Trophoblast cell (in vitro differentiated cells and primary cell): ENCODE results near the gene SULF2.

ENCODE experiments used
- DNase-seq, 2 donors: peaks; one replicate each; pipeline ENCODE4 v3.0.0-alpha.2; 2016
- H2AFZ ChIP-seq: 2 replicates; pipeline ENCODE4 v1.6.1; 2013; ENCODE audit warnings: low read length, moderate library complexity, mild to moderate bottlenecking; ENCODE audit not compliant: insufficient read depth, poor library complexity
- H2AK5ac ChIP-seq: 2 replicates; pipeline ENCODE4 v1.6.1; 2013; ENCODE audit warnings: mild to moderate bottlenecking, low read length
- H2BK120ac ChIP-seq: 2 replicates; pipeline ENCODE4 v1.6.1; 2013; ENCODE audit warnings: low read length, mild to moderate bottlenecking, moderate library complexity; ENCODE audit not compliant: insufficient read depth, poor library complexity
- H2BK12ac ChIP-seq: 2 replicates; pipeline ENCODE4 v1.6.1; 2013; ENCODE audit warnings: mild to moderate bottlenecking, low read length, moderate library complexity
- H2BK5ac ChIP-seq: 2 replicates; pipeline ENCODE4 v1.6.1; 2013; ENCODE audit warnings: low read length, low read depth, moderate library complexity, mild to moderate bottlenecking; ENCODE audit not compliant: poor library complexity
- H3K14ac ChIP-seq: 2 replicates; pipeline ENCODE4 v1.6.1; 2013; ENCODE audit warnings: mild to moderate bottlenecking, low read length
- H3K18ac ChIP-seq: 2 replicates; pipeline ENCODE4 v1.6.1; 2013; ENCODE audit warnings: mild to moderate bottlenecking, low read length
- H3K23ac ChIP-seq: 2 replicates; pipeline ENCODE4 v1.6.1; 2013; ENCODE audit warnings: low read length
- H3K27ac ChIP-seq: 2 replicates; pipeline ENCODE4 v1.5.1; 2013; ENCODE audit warnings: low read depth, mild to moderate bottlenecking, inconsistent platforms, low read length, moderate library complexity
- H3K27me3 ChIP-seq: 2 replicates; pipeline ENCODE4 v1.6.1; 2013; ENCODE audit warnings: inconsistent platforms, mild to moderate bottlenecking, low read length, moderate library complexity; ENCODE audit not compliant: insufficient read depth
- H3K36me3 ChIP-seq, 2 experiments: 1 replicate in 1 of 2; 2 replicates in 1 of 2; pipeline ENCODE4 v1.6.1; 2013; ENCODE audit warnings: low read length in 2 of 2, mild to moderate bottlenecking in 2 of 2, moderate library complexity in 1 of 2; ENCODE audit not compliant: insufficient read depth in 2 of 2, control insufficient read depth in 1 of 2
- H3K4ac ChIP-seq: 2 replicates; pipeline ENCODE4 v1.6.1; 2013; ENCODE audit warnings: low read depth, mild to moderate bottlenecking, low read length, moderate library complexity
- H3K4me1 ChIP-seq, 2 experiments: 1 replicate in 1 of 2; 2 replicates in 1 of 2; pipeline ENCODE4 v1.6.1; 2013; ENCODE audit warnings: low read length in 2 of 2, mild to moderate bottlenecking in 2 of 2, moderate library complexity in 1 of 2; ENCODE audit not compliant: insufficient read depth in 2 of 2, control insufficient read depth in 1 of 2
- H3K4me2 ChIP-seq: 2 replicates; pipeline ENCODE4 v1.6.1; 2013; ENCODE audit warnings: inconsistent platforms, mild to moderate bottlenecking, low read length, moderate library complexity
- H3K4me3 ChIP-seq: 2 replicates; pipeline ENCODE4 v1.5.1; 2013; ENCODE audit warnings: mild to moderate bottlenecking, low read depth, low read length, inconsistent platforms
- H3K79me1 ChIP-seq: one replicate; pipeline ENCODE4 v1.6.1; 2013; ENCODE audit warnings: low read length
- H3K79me2 ChIP-seq: 2 replicates; pipeline ENCODE4 v1.6.1; 2013; ENCODE audit warnings: low read length, mild to moderate bottlenecking; ENCODE audit not compliant: control insufficient read depth, insufficient read depth, poor library complexity
- H3K9ac ChIP-seq: 2 replicates; pipeline ENCODE4 v1.6.1; 2013; ENCODE audit warnings: mild to moderate bottlenecking, low read length
- H3K9me3 ChIP-seq: 2 replicates; pipeline ENCODE4 v1.6.1; 2013; ENCODE audit warnings: low read depth, mild to moderate bottlenecking, control low read depth, inconsistent platforms, low read length; ENCODE audit not compliant: insufficient read depth
- H4K12ac ChIP-seq: 2 replicates; pipeline ENCODE4 v1.6.1; 2013; ENCODE audit warnings: low read depth, mild to moderate bottlenecking, low read length, moderate library complexity
- H4K8ac ChIP-seq: 2 replicates; pipeline ENCODE4 v1.6.1; 2013; ENCODE audit warnings: low read depth, mild to moderate bottlenecking, low read length, moderate library complexity
- H4K91ac ChIP-seq: one replicate; pipeline ENCODE4 v1.6.1; 2013; ENCODE audit warnings: low read depth, mild to moderate bottlenecking, low read length, moderate library complexity
- WGBS: extraction: QIAGEN DNeasy Blood & Tissue Kit; methylation state at CpG from one replicate; pipeline ENCODE4 v1.1.7; 2013; ENCODE audit warnings: missing lambda C conversion rate; ENCODE audit not compliant: insufficient read length, insufficient coverage; ENCODE audit errors: extremely low coverage; 5-methylcytosine and 5-hydroxymethylcytosine counted together

The SULF2 gene

DNA sequence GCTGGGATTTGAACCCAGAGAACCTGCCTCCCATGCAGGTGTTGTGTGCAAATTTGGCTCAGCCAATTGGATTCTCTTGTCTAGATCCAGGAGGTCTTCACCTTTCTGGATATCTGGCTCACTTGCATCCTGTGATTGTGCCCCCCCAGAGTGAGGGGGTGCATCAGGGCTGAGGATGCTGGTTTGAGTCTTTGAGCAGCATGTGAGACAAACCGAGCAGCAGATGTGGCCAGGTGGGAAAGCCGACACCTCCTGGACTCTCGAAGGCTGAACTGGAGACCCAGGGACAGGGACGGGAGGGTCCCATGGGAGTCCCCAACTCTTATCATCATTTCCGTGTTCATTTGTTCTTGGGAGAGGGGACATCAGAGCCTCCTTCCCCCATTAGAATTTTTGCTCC lies 30.6 kb upstream of the SULF2 start:
- Histone ChIP-seq H2BK12ac (no peak overlapping the region), H3K4me2 (no peak overlapping the region), H3K4me1 (no peaks in the 10 kb centered on the region), H3K36me3 (no peaks in the 10 kb centered on the region), H3K79me2 (no peaks in the 10 kb centered on the region), H3K4ac (no peak overlapping the region), H3K14ac (no peak overlapping the region), H3K79me1 (no peaks in the 10 kb centered on the region), H3K27ac (no peak overlapping the region), H4K12ac (no peak overlapping the region), H2BK5ac (no peak overlapping the region), H2AK5ac (no peak overlapping the region), H3K23ac (no peak overlapping the region), H2BK120ac (no peak overlapping the region), H4K91ac (no peak overlapping the region), H3K18ac (no peak overlapping the region), H4K8ac (no peak overlapping the region), H2AFZ (no peak overlapping the region), H3K9ac (no peak overlapping the region), H3K9me3 (peaks cover 7% of the 10 kb centered on the region), H3K27me3 (no peaks in the 10 kb centered on the region), H3K4me3 (peak overlapping the region; percentile 23)
- no CpG with 5 or more reads among the region's 5 CpGs for WGBS
- DNase-seq = no peak

DNA sequence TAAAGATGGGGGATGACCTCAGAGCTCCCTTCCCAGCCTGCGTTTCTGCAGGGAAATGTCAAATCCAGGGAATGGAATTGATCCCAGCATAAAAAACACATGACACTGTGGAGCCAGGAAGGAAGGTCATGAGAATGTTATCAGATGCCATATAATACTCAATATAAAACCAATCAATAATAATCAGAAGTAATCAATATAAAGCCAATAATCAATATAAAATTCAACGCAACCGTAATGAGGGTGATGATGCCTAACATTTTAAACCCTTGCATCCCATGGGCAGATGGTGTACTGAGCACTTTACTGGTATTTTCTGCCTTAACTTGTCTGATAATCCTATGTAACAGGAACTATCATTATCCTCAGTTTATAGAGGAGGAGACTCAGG lies 30.1 kb upstream of the SULF2 start:
- Histone ChIP-seq H3K4me3 (no peak overlapping the region), H2BK5ac (no peak overlapping the region), H3K27ac (no peak overlapping the region), H3K9ac (no peak overlapping the region), H3K23ac (no peak overlapping the region), H3K9me3 (peaks cover 7% of the 10 kb centered on the region), H3K4me2 (no peak overlapping the region), H2BK120ac (no peak overlapping the region), H2BK12ac (no peak overlapping the region), H2AFZ (no peak overlapping the region), H3K4me1 (no peaks in the 10 kb centered on the region), H3K36me3 (no peaks in the 10 kb centered on the region), H3K14ac (no peak overlapping the region), H4K8ac (no peak overlapping the region), H4K91ac (no peak overlapping the region), H3K79me2 (no peaks in the 10 kb centered on the region), H2AK5ac (no peak overlapping the region), H3K27me3 (no peaks in the 10 kb centered on the region), H3K79me1 (no peaks in the 10 kb centered on the region), H4K12ac (no peak overlapping the region), H3K18ac (no peak overlapping the region), H3K4ac (no peak overlapping the region)
- no peak for DNase-seq
- no CpG with 5 or more reads among the region's 3 CpGs for WGBS

DNA sequence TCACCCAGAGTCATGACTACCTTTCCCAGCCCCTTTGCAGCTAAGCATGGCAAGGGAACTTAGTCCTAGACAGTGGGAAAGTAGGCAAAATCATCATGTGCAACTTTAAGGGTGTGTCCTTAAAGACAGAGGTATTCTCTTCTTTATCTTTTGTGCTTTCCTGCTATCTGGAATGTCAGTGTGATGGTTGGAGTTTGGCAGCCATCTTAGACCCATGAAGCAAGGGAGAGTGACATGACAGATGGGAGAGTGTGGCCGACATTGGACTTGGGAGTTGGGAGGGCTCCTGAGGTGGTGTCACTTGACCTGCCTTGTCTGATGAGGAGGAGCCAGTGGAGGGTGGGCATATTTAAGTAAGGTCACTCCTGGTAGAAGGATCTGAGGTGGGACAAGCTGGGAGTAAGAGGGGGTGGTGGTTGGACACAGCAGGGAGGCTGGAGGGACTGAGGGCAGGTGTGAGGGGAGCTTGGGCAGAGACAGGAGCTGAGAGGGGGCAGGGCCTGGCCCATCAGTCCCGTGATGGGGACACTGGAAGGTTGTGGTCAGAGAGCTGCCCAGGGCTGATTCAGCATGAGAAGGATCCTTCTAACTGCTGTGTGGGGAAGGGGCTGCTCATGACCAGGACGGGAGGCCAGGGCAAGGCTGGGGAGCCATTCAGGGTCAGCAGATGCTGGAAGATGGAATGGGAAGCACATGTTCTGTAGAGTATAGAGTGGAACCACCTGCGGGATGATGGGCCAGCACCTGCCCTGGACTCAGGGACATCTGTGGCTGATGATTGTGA lies 29.5 kb upstream of the SULF2 start:
- Histone ChIP-seq H3K27me3 (no peaks in the 10 kb centered on the region), H2AK5ac (peak overlapping the region; percentile 15), H3K36me3 (no peaks in the 10 kb centered on the region), H3K27ac (no peak overlapping the region), H3K79me1 (no peaks in the 10 kb centered on the region), H2BK5ac (no peak overlapping the region), H3K4me2 (no peak overlapping the region), H2BK120ac (no peak overlapping the region), H3K4ac (no peak overlapping the region), H2BK12ac (no peak overlapping the region), H3K79me2 (no peaks in the 10 kb centered on the region), H3K9me3 (peaks cover 7% of the 10 kb centered on the region), H3K23ac (no peak overlapping the region), H4K91ac (no peak overlapping the region), H3K4me3 (no peak overlapping the region), H2AFZ (no peak overlapping the region), H3K14ac (no peak overlapping the region), H3K4me1 (peaks cover 0 to 2% of the 10 kb centered on the region in 2 experiments), H3K18ac (no peak overlapping the region), H4K8ac (no peak overlapping the region), H4K12ac (no peak overlapping the region), H3K9ac (no peak overlapping the region)
- WGBS = no CpG with 5 or more reads among the region's 4 CpGs
- DNase-seq = no peak

DNA sequence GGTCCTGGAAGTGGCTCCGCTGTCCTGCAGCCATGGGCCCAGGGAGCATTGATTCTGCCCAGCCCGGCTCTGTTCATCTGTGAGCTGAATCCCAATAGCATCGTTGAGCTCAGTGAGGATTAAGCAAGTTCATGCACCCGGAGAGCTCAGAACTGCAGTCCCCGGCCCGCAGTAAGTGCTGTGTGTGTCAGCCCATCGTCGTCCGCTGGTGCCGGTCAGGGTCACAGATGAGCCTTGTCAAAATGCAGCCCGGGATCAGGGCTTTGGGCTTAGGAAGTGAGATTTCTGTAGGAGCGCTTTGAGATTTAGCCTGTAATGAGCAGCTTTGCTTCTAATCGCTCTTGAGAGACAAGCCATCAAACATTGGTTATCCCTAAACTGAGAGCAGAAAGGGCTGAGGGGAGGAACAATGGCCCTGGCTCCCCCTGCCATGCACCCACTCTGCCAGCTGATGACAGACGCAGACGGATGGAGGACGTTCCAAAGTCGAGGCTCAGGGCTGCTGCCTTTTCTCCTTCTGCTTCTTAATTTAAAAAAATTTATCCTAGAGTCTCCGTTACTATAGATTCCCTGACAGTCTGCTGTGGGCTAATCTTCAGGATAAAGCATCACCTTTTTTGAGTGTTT lies 25.6 kb upstream of the SULF2 start:
- H3K4me1 ChIP-seq = peaks cover 4 to 8% of the 10 kb centered on the region in 2 experiments
- no peak overlapping the region for H2BK5ac ChIP-seq
- H3K27me3 ChIP-seq = no peaks in the 10 kb centered on the region
- no peak overlapping the region for H4K12ac ChIP-seq
- H2BK120ac ChIP-seq = no peak overlapping the region
- H2AFZ ChIP-seq = no peak overlapping the region
- no peak overlapping the region for H3K4me2 ChIP-seq
- H4K91ac ChIP-seq = no peak overlapping the region
- peaks cover 6% of the 10 kb centered on the region for H3K9me3 ChIP-seq
- no peak overlapping the region for H3K9ac ChIP-seq
- H3K23ac ChIP-seq = no peak overlapping the region
- H3K4me3 ChIP-seq = no peak overlapping the region
- H4K8ac ChIP-seq = no peak overlapping the region
- no peaks in the 10 kb centered on the region for H3K79me2 ChIP-seq
- H3K14ac ChIP-seq = no peak overlapping the region
- no CpG with 5 or more reads among the region's 18 CpGs for WGBS
- H2BK12ac ChIP-seq = no peak overlapping the region
- no peaks in the 10 kb centered on the region for H3K79me1 ChIP-seq
- H3K4ac ChIP-seq = no peak overlapping the region
- no peak overlapping the region for H2AK5ac ChIP-seq
- DNase-seq = no peak
- H3K36me3 ChIP-seq = no peaks in the 10 kb centered on the region
- H3K27ac ChIP-seq = no peak overlapping the region
- no peak overlapping the region for H3K18ac ChIP-seq
